T47D (cell line): ENCODE data around the gene GOLGA6L1.

ENCODE experiments used
- DNase-seq, 2 experiments: peaks; one replicate each; pipeline versions ENCODE4 v3.0.0 to v3.0.0-alpha.2; 2011 to 2012; ENCODE audit warnings: low read depth in 1 of 2, low spot score in 1 of 2
- JUND ChIP-seq: IDR thresholded peaks from 2 replicates; pipeline ENCODE4 v1.6.1; 2012; ENCODE audit warnings: low read depth
- in situ Hi-C: cut with HindIII; loops from 2 replicates; pipeline ENCODE4 v1.10.0; 2016; ENCODE audit warnings: low sequenced_read_pairs, low pct_unique_long_range_greater_than_20kb

The GOLGA6L1 gene

DNA sequence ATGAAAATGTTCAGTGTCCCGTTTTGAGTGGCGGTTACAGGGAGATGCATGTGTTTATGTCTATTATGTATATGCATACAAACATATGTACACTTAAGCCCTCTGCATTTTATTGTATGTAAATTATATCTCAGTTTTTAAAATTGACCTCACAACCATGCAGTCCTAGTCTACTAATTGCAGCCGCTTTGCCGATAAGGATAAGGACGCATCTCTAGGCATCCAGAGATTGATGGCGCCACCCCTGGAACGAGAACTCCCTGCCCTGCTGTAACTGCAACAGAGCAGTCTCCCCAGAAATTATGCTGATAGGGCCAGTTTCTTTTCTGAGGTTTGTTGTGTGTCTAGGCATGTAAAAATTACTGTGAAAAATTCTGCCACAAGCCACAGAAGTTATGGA lies 56.9 kb downstream of the GOLGA6L1 start:
- no peak for TF ChIP-seq JUND

More for the DNA sequence above, 56.9 kb downstream of the GOLGA6L1 start:
- DNase-seq: no peak
- in situ Hi-C loops: no loop called here
